PC-9 (cell line): ENCODE data around the gene DYNLT2. TPM values are rescaled to one million over a fixed set of nuclear protein-coding genes. Genes with fewer than 3 reads are reported as not detected.
"Not testable (repeated sequence)": the region's sequence is repeated elsewhere in the genome, so short reads cannot be mapped to it uniquely, and the experiment has no call there.

Source experiments
- BruUV-seq: library from RNA; stranded (reverse); fragments of 400-500 nt; replicated peaks from 2 replicates; lab custom pipeline; 2021; lab: Mats Ljungman, UMichigan
- CTCF ChIA-PET: fragments of 300-600 bp; sonication (Branson Sonifier 250); formaldehyde crosslinking; loops from one replicate; lab custom pipeline; 2022; ENCODE audit warnings: antibody characterized with exemption; lab: Charles Lee
- POLR2A ChIA-PET: fragments of 300-600 bp; sonication (Branson Sonifier 250); formaldehyde crosslinking; loops from one replicate; lab custom pipeline; 2022; ENCODE audit warnings: antibody characterized with exemption; ENCODE audit not compliant: unreplicated experiment; lab: Charles Lee
- DNase-seq, 2 experiments: peaks; one replicate each; pipeline versions ENCODE4 v3.0.0 to v3.0.0-alpha.2; 2015 to 2022; ENCODE audit warnings: mixed read lengths in 1 of 2
- H2AFZ ChIP-seq: fragments of 200-600 bp; sonication (generic); 2 replicates; pipeline ENCODE4 v1.8.1; 2017; ENCODE audit warnings: antibody characterized with exemption
- H3F3A ChIP-seq: fragments of 200-600 bp; sonication (generic); 2 replicates; pipeline ENCODE4 v1.8.1; 2017; ENCODE audit warnings: antibody characterized with exemption, mild to moderate bottlenecking, low read depth; ENCODE audit not compliant: insufficient read depth
- H3K27ac ChIP-seq: fragments of 200-600 bp; sonication (generic); 2 replicates; pipeline ENCODE4 v1.6.1; 2016; ENCODE audit warnings: mixed run types
- H3K27me3 ChIP-seq: fragments of 200-600 bp; sonication (generic); 2 replicates; pipeline ENCODE4 v1.6.1; 2016; ENCODE audit warnings: low read depth, mixed run types; ENCODE audit not compliant: insufficient read depth
- H3K36me3 ChIP-seq: fragments of 200-600 bp; sonication (generic); 2 replicates; pipeline ENCODE4 v1.6.1; 2016; ENCODE audit warnings: low read depth, mixed run types
- H3K4me1 ChIP-seq: fragments of 200-600 bp; sonication (generic); replicated peaks from 2 replicates; pipeline ENCODE4 v1.6.1; 2016; ENCODE audit warnings: mixed run types; ENCODE audit not compliant: insufficient read depth
- H3K4me2 ChIP-seq: fragments of 200-600 bp; sonication (generic); 2 replicates; pipeline ENCODE4 v1.6.1; 2017; ENCODE audit warnings: mixed run types
- H3K4me3 ChIP-seq: fragments of 200-600 bp; sonication (generic); 2 replicates; pipeline ENCODE4 v1.6.1; 2016; ENCODE audit warnings: mixed run types
- H3K79me2 ChIP-seq: fragments of 200-600 bp; sonication (generic); 2 replicates; pipeline ENCODE4 v1.6.1; 2017; ENCODE audit warnings: low read depth, mixed run types
- H3K9me2 ChIP-seq: fragments of 200-600 bp; sonication (generic); 2 replicates; pipeline ENCODE4 v1.8.1; 2017; ENCODE audit warnings: mild to moderate bottlenecking; ENCODE audit not compliant: insufficient read depth
- H3K9me3 ChIP-seq: fragments of 200-600 bp; sonication (generic); 2 replicates; pipeline ENCODE4 v1.8.1; 2016; ENCODE audit warnings: low read depth; ENCODE audit not compliant: insufficient read depth
- H4K20me1 ChIP-seq: fragments of 200-600 bp; sonication (generic); 2 replicates; pipeline ENCODE4 v1.8.1; 2017; ENCODE audit not compliant: insufficient read depth
- EZH2 ChIP-seq: fragments of 200-600 bp; sonication (generic); IDR thresholded peaks from 2 replicates; pipeline ENCODE4 v1.8.0; 2017; ENCODE audit warnings: antibody characterized with exemption, low read depth
- intact Hi-C: fragments of 100-400 bp; cut with micrococcal nuclease; formaldehyde crosslinking; loops from one replicate; pipeline ENCODE4 v1.10.0; 2022; ENCODE audit not compliant: unreplicated experiment
- total RNA-seq: library from RNA; stranded (reverse); gene quantifications from 2 replicates; pipeline ENCODE4 v1.2.3, GENCODE V29; 2021
- TF ChIP-seq, protein P1 (sequence below): fragments of 200-600 bp; sonication (generic); conservative IDR thresholded peaks from 2 replicates; pipeline ENCODE4 v1.6.1; 2017; ENCODE audit warnings: mixed run types, antibody characterized with exemption, mild to moderate bottlenecking, moderate library complexity

The DYNLT2 gene
- total RNA-seq, 1 experiment from 2014 or later: 1.5 TPM

DNA sequence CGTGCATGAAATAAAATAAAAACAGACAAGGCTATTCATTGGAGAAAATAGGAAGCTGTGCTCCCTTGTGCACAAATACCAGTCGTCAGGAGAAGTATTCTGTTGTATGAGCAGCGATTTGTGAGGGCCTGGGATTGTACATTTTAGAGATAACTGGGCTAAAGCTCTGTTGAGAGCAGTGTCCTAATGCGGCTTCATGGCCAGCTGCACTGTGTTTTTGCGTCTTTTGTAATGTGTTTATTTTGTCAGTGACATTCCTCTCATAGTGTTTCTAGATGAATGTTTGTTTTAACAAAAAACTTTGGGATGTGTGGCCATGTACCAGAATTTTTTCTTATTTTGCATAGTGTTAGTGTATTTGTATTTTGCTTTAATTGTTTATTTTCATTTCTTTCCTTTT lies 14.9 kb upstream of the DYNLT2 start:
- Histone ChIP-seq H3K27ac (no peak overlapping the region), H4K20me1 (no peaks in the 10 kb centered on the region; the same call in 1 of the 2 replicates), H3K27me3 (no peaks in the 10 kb centered on the region), H3K36me3 (no peaks in the 10 kb centered on the region), H3K4me2 (no peak overlapping the region), H3K4me3 (no peak overlapping the region), H2AFZ (no peak overlapping the region), H3K9me3 (no peaks in the 10 kb centered on the region), H3K4me1 (no peaks in the 10 kb centered on the region), H3K79me2 (no peaks in the 10 kb centered on the region), H3F3A (no peaks in the 10 kb centered on the region), H3K9me2 (no peaks in the 10 kb centered on the region)
- no peak for TF ChIP-seq EZH2
- TF ChIP-seq, protein P1, sequence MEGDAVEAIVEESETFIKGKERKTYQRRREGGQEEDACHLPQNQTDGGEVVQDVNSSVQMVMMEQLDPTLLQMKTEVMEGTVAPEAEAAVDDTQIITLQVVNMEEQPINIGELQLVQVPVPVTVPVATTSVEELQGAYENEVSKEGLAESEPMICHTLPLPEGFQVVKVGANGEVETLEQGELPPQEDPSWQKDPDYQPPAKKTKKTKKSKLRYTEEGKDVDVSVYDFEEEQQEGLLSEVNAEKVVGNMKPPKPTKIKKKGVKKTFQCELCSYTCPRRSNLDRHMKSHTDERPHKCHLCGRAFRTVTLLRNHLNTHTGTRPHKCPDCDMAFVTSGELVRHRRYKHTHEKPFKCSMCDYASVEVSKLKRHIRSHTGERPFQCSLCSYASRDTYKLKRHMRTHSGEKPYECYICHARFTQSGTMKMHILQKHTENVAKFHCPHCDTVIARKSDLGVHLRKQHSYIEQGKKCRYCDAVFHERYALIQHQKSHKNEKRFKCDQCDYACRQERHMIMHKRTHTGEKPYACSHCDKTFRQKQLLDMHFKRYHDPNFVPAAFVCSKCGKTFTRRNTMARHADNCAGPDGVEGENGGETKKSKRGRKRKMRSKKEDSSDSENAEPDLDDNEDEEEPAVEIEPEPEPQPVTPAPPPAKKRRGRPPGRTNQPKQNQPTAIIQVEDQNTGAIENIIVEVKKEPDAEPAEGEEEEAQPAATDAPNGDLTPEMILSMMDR: no peak
- intact Hi-C loops: no loop called here
- ChIA-PET POLR2A (no interaction called here), CTCF (no interaction called here)
- no peak for DNase-seq
- no TSS peak for BruUV-seq

DNA sequence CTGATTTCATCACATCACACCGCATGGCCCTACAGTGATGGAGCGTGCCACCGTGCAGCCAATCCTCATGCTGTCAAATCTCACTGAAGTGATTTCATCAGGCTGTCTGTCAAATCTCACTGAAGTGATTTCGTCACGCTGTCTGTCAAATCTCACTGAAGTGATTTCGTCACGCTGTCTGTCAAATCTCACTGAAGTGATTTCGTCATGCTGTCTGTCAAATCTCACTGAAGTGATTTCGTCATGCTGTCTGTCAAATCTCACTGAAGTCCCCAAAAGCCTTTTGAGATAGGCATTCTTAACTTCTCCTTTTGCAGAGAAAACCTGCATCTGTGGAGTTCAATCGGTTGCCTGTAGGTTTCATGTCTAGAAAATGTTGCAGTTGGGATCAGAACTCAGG lies 14.4 kb upstream of the DYNLT2 start:
- H3K79me2 ChIP-seq, H3K4me3 ChIP-seq, BruUV-seq, H3F3A ChIP-seq, H3K36me3 ChIP-seq, intact Hi-C loops, DNase-seq, H4K20me1 ChIP-seq, H3K27me3 ChIP-seq, H3K9me2 ChIP-seq, H2AFZ ChIP-seq, H3K27ac ChIP-seq, H3K4me1 ChIP-seq, H3K9me3 ChIP-seq, POLR2A ChIA-PET, H3K4me2 ChIP-seq, CTCF ChIA-PET: not testable (repeated sequence)

DNA sequence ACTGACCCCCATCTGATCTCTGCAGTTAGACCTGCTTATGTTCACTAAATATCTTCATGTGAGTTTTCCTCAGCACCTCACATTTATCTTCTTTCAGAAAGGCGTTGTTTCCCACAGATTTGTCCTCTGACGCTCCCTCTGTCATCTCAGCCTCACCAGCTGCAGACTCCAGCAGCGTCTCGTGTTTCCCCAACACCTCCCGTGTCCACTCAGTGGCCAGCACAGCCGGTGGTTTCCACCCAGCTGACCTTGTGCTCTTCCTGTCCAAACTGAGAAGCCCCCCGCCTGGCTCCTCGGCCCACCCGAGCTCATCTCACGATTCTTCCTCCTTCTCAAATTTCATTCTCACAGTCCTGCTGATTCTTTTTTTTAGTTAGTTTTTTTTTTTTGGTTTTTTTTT lies 12.5 kb upstream of the DYNLT2 start:
- CTCF ChIA-PET: no interaction called here
- BruUV-seq: no TSS peak
- Histone ChIP-seq H3K9me3 (no peaks in the 10 kb centered on the region), H2AFZ (no peak overlapping the region), H3K36me3 (no peaks in the 10 kb centered on the region), H3K4me2 (no peak overlapping the region), H3K27ac (no peak overlapping the region), H3K79me2 (no peaks in the 10 kb centered on the region), H3K9me2 (no peaks in the 10 kb centered on the region), H3K4me3 (no peak overlapping the region), H3K4me1 (no peaks in the 10 kb centered on the region), H4K20me1 (no peaks in the 10 kb centered on the region; the same call in 1 of the 2 replicates), H3K27me3 (no peaks in the 10 kb centered on the region), H3F3A (no peaks in the 10 kb centered on the region)
- POLR2A ChIA-PET: no interaction called here
- no peak for DNase-seq
- TF ChIP-seq, protein P1: no peak
- TF ChIP-seq EZH2: no peak
- intact Hi-C loops: no loop called here

DNA sequence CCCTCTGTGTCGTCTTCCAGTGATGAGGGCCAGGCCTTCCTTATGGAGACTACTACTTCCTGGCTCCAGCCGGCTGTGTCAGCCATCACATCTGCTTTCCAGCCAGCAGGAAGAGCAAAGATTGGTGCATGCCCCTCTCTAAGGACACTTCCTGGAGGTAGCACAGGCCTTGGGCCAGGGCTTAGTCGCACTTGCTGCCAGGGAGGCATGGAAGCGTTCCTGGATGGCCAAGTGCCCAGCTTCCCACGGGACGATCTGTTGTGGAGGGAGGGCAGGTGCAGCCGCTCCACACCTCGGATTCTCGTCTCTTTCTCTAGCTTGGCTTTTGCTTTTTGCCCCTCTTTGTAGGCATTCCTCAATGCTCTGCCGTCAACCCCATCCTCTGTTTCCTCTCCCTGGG lies 11.9 kb upstream of the DYNLT2 start:
- Histone ChIP-seq H3K79me2 (no peaks in the 10 kb centered on the region), H2AFZ (no peak overlapping the region), H3K4me2 (no peak overlapping the region), H4K20me1 (no peaks in the 10 kb centered on the region; the same call in 1 of the 2 replicates), H3F3A (no peaks in the 10 kb centered on the region), H3K27ac (no peak overlapping the region), H3K9me3 (no peaks in the 10 kb centered on the region), H3K36me3 (no peaks in the 10 kb centered on the region), H3K9me2 (no peaks in the 10 kb centered on the region), H3K4me3 (no peak overlapping the region), H3K4me1 (no peaks in the 10 kb centered on the region), H3K27me3 (no peaks in the 10 kb centered on the region)
- POLR2A ChIA-PET: no interaction called here
- BruUV-seq: no TSS peak
- intact Hi-C loops: no loop called here
- CTCF ChIA-PET: no interaction called here
- no peak for TF ChIP-seq EZH2
- TF ChIP-seq, protein P1: no peak
- DNase-seq: no peak
